ENCODE results near the gene FABP6. TPM values are rescaled to one million over a fixed set of nuclear protein-coding genes. Genes with fewer than 3 reads are reported as not detected.

Gene FABP6
- total RNA-seq, 1 experiment from 2014 or later = 0.31 TPM

DNA sequence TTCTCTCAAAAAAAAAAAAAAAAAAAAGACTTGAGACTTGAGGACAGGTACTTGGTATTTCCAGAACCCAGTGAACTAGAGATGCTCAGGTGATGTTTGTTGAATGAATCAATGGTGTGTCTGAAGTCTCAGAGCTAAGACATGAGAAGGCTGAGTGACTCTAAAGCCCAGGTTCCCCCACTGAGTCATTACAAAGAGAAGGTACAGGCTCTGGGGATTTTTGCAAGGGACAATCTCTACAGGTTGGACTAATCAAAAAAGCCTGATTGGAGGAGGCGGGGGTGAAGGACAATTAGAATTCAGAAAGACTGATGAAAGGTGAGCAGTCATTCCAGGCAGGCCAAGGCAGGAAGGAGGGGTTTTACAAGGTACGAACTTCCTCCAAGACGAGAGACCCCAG, 8.2 kb upstream of the FABP6 start:
- DNase-seq (ENCODE audit: low read depth, low spot score) = no peak
- CTCF ChIA-PET = interaction anchor here (0.7 kb wide), 1 partner anchor 239 kb away, joined by 11 read pairs; no protein-coding TSS in a partner anchor
- BruUV-seq (replicated peaks) = no TSS peak
- H3K4me1 ChIP-seq (ENCODE audit: control insufficient read depth, insufficient read depth, low read length) = no peaks in the 10 kb centered on the region
- H3K27me3 ChIP-seq (ENCODE audit: control insufficient read depth, insufficient read depth, low read length) = no peaks in the 10 kb centered on the region
- TF ChIP-seq, protein P1, sequence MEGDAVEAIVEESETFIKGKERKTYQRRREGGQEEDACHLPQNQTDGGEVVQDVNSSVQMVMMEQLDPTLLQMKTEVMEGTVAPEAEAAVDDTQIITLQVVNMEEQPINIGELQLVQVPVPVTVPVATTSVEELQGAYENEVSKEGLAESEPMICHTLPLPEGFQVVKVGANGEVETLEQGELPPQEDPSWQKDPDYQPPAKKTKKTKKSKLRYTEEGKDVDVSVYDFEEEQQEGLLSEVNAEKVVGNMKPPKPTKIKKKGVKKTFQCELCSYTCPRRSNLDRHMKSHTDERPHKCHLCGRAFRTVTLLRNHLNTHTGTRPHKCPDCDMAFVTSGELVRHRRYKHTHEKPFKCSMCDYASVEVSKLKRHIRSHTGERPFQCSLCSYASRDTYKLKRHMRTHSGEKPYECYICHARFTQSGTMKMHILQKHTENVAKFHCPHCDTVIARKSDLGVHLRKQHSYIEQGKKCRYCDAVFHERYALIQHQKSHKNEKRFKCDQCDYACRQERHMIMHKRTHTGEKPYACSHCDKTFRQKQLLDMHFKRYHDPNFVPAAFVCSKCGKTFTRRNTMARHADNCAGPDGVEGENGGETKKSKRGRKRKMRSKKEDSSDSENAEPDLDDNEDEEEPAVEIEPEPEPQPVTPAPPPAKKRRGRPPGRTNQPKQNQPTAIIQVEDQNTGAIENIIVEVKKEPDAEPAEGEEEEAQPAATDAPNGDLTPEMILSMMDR (IDR thresholded peaks at IDR 0.05) = no peak
- TF ChIP-seq POLR2AphosphoS5 (IDR thresholded peaks at IDR 0.05; ENCODE audit: low read depth, low read length) (no peak), SIN3A (IDR thresholded peaks at IDR 0.05; ENCODE audit: borderline replicate concordance, insufficient read depth, low read depth, low read length) (no peak), TCF7L2 (IDR thresholded peaks at IDR 0.05; ENCODE audit: low read depth, low read length) (no peak)
- TF ChIP-seq, protein P2, sequence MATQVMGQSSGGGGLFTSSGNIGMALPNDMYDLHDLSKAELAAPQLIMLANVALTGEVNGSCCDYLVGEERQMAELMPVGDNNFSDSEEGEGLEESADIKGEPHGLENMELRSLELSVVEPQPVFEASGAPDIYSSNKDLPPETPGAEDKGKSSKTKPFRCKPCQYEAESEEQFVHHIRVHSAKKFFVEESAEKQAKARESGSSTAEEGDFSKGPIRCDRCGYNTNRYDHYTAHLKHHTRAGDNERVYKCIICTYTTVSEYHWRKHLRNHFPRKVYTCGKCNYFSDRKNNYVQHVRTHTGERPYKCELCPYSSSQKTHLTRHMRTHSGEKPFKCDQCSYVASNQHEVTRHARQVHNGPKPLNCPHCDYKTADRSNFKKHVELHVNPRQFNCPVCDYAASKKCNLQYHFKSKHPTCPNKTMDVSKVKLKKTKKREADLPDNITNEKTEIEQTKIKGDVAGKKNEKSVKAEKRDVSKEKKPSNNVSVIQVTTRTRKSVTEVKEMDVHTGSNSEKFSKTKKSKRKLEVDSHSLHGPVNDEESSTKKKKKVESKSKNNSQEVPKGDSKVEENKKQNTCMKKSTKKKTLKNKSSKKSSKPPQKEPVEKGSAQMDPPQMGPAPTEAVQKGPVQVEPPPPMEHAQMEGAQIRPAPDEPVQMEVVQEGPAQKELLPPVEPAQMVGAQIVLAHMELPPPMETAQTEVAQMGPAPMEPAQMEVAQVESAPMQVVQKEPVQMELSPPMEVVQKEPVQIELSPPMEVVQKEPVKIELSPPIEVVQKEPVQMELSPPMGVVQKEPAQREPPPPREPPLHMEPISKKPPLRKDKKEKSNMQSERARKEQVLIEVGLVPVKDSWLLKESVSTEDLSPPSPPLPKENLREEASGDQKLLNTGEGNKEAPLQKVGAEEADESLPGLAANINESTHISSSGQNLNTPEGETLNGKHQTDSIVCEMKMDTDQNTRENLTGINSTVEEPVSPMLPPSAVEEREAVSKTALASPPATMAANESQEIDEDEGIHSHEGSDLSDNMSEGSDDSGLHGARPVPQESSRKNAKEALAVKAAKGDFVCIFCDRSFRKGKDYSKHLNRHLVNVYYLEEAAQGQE (IDR thresholded peaks at IDR 0.05; ENCODE audit: insufficient read depth in 1 of 2, low read depth in 2 of 2, low read length in 1 of 2) = no peak
- H3K4me3 ChIP-seq (ENCODE audit: low read depth in 2 of 2, low read length in 2 of 2) = no peak overlapping the region
- intact Hi-C loops (cut with micrococcal nuclease; ENCODE audit: unreplicated experiment) (no loop called here), in situ Hi-C loops (cut with HindIII; ENCODE audit: low pct_unique_long_range_greater_than_20kb, low sequenced_read_pairs) (loop anchor here (10.0 kb wide), 1 partner anchor 94 kb away; the partner anchor contains the start of gene CCNJL)
- POLR2A ChIA-PET = interaction anchor here (0.9 kb wide), 1 partner anchor 10 kb away, joined by 3 read pairs; no protein-coding TSS in a partner anchor
- no peaks in the 10 kb centered on the region for H3K9me3 ChIP-seq (ENCODE audit: control insufficient read depth, insufficient read depth, low read depth, low read length)
- H3K36me3 ChIP-seq (ENCODE audit: control insufficient read depth, insufficient read depth, low read length) = no peaks in the 10 kb centered on the region
- no peak overlapping the region for H3K27ac ChIP-seq (ENCODE audit: low read length)
- ATAC-seq = no peak

DNA sequence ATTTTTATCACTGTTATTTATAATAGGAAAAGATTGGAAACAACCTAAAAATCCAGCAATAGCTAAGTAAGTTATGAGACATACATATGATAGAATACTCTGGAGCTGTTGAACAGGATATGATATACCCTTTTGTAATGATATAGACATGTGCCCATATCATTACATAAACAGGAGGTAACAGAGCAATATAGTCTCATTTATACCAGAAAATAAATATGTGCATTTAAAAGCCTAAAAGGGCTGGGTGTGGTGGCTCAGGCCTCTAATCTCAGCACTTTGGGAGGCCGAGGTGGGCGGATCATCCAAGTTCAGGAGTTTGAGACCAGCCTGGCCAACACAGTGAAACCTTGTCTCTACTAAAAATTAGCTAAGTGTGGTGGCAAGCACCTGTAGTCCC, 2.3 kb upstream of the FABP6 start:
- H3K27me3 ChIP-seq (ENCODE audit: control insufficient read depth, insufficient read depth, low read length) = no peaks in the 10 kb centered on the region
- no peak overlapping the region for H3K4me3 ChIP-seq (ENCODE audit: low read depth in 2 of 2, low read length in 2 of 2)
- H3K27ac ChIP-seq (ENCODE audit: low read length) = no peak overlapping the region
- no peaks in the 10 kb centered on the region for H3K9me3 ChIP-seq (ENCODE audit: control insufficient read depth, insufficient read depth, low read depth, low read length)
- in situ Hi-C loops (cut with HindIII; ENCODE audit: low pct_unique_long_range_greater_than_20kb, low sequenced_read_pairs) = loop anchor here (10.0 kb wide), 1 partner anchor 88 kb away; the partner anchor contains the start of gene CCNJL
- no peaks in the 10 kb centered on the region for H3K36me3 ChIP-seq (ENCODE audit: control insufficient read depth, insufficient read depth, low read length)
- peaks cover 3% of the 10 kb centered on the region; the same call in 1 of the 2 replicates for H3K4me1 ChIP-seq (ENCODE audit: control insufficient read depth, insufficient read depth, low read length)
- no peak for DNase-seq (ENCODE audit: low read depth, low spot score)
- no peak for ATAC-seq
- intact Hi-C loops (cut with micrococcal nuclease; ENCODE audit: unreplicated experiment) = no loop called here
- no TSS peak for BruUV-seq (replicated peaks)
- ChIA-PET CTCF (interaction anchor here (0.6 kb wide), 1 partner anchor 18 kb away, joined by 12 read pairs; no protein-coding TSS in a partner anchor), POLR2A (no interaction called here)
- TF ChIP-seq POLR2AphosphoS5 (IDR thresholded peaks at IDR 0.05; ENCODE audit: low read depth, low read length) = no peak
- TF ChIP-seq SIN3A (IDR thresholded peaks at IDR 0.05; ENCODE audit: borderline replicate concordance, insufficient read depth, low read depth, low read length) = no peak
- TF ChIP-seq, protein P1 (IDR thresholded peaks at IDR 0.05) = no peak
